Neural progenitor cell (in vitro differentiated cells): ENCODE results near the gene NPM1.

ENCODE experiments used
- EZH2 ChIP-seq: fragments of 200-600 bp; sonication (generic); IDR thresholded peaks from 2 replicates; pipeline ENCODE4 v1.6.1; 2017; ENCODE audit warnings: antibody characterized with exemption, mild to moderate bottlenecking, moderate library complexity
- EZH2phosphoT487 ChIP-seq: fragments of 200-600 bp; sonication (generic); IDR thresholded peaks from 2 replicates; pipeline ENCODE4 v1.6.1; 2017; ENCODE audit warnings: antibody characterized with exemption
- TF ChIP-seq, protein P1 (sequence below): fragments of 200-600 bp; sonication (generic); IDR thresholded peaks from 2 replicates; pipeline ENCODE4 v1.5.1; 2017; ENCODE audit warnings: antibody characterized with exemption, mild to moderate bottlenecking

GRCh38 chr5:171397599-171397998, 9.9 kb downstream of the NPM1 start:
- TF ChIP-seq, protein P1, sequence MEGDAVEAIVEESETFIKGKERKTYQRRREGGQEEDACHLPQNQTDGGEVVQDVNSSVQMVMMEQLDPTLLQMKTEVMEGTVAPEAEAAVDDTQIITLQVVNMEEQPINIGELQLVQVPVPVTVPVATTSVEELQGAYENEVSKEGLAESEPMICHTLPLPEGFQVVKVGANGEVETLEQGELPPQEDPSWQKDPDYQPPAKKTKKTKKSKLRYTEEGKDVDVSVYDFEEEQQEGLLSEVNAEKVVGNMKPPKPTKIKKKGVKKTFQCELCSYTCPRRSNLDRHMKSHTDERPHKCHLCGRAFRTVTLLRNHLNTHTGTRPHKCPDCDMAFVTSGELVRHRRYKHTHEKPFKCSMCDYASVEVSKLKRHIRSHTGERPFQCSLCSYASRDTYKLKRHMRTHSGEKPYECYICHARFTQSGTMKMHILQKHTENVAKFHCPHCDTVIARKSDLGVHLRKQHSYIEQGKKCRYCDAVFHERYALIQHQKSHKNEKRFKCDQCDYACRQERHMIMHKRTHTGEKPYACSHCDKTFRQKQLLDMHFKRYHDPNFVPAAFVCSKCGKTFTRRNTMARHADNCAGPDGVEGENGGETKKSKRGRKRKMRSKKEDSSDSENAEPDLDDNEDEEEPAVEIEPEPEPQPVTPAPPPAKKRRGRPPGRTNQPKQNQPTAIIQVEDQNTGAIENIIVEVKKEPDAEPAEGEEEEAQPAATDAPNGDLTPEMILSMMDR, result no peak
- TF ChIP-seq EZH2 (no peak), EZH2phosphoT487 (no peak)
